ENCODE data around the gene KCNJ13. TPM values are rescaled to one million over a fixed set of nuclear protein-coding genes. Genes with fewer than 3 reads are reported as not detected.
A peak's percentile ranks its signal among the peaks of the same experiment; 100 is the strongest.

Gene KCNJ13
- total RNA-seq (ENCODE audit: low replicate concordance), result 19.6 and 21.9 TPM in 2 replicates

DNA sequence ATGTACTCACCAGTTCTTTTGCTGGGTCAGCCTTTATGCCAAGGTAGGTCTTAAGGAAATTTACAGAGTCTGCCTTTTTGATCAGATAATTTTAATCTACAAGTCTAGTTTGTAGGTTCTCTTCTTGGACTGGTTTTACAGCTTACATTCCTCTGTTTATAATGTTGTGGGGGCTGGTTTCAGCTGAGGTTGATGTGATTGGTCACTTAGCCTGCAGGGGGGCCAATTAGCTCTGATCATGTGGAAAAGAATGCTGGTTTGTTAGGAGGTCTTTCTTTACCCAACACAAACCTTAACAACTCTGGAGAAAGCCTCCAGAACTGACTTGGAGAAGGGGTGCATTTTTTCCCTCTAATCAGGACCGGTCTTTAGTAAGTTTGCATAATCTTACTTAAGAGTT is at the start of gene KCNJ13:
KCNJ13 (minus strand) TSS at position 131 of the 400 bp plus-strand sequence. CDS start 5,203 bp downstream, outside the sequence.
- peak within 1 kb of the TSS; percentile 96 for H3K4me2 ChIP-seq
- H3K27ac ChIP-seq, result peak within 1 kb of the TSS; percentile 89
- H3K9ac ChIP-seq, result peak within 1 kb of the TSS; percentile 1
- Mint-ChIP-seq H3K36me3 (peaks cover 6% of the 10 kb centered on the region), H3K4me1 (peaks cover 17% of the 10 kb centered on the region), H3K9me3 (no peaks in the 10 kb centered on the region), H3K27ac (peak within 1 kb of the TSS; percentile 78), H3K27me3 (ENCODE audit: insufficient read depth, low read depth) (no peaks in the 10 kb centered on the region), H3K4me3 (peak within 1 kb of the TSS; percentile 65)
- H3F3A ChIP-seq (ENCODE audit: low read depth), result peaks cover 24% of the 10 kb centered on the region
- H4K20me1 ChIP-seq (ENCODE audit: low read depth), result no peaks in the 10 kb centered on the region
- no peaks in the 10 kb centered on the region for H3K36me3 ChIP-seq
- H3K27me3 ChIP-seq, result no peaks in the 10 kb centered on the region
- no peaks in the 10 kb centered on the region for H3K9me3 ChIP-seq (ENCODE audit: low read depth)
- peaks cover 44% of the 10 kb centered on the region for H3K79me2 ChIP-seq (ENCODE audit: low read depth)
- TF ChIP-seq EZH2 (IDR thresholded peaks at IDR 0.05) (no peak), EZH2phosphoT487 (IDR thresholded peaks at IDR 0.05) (no peak)
- TF ChIP-seq, protein P1, sequence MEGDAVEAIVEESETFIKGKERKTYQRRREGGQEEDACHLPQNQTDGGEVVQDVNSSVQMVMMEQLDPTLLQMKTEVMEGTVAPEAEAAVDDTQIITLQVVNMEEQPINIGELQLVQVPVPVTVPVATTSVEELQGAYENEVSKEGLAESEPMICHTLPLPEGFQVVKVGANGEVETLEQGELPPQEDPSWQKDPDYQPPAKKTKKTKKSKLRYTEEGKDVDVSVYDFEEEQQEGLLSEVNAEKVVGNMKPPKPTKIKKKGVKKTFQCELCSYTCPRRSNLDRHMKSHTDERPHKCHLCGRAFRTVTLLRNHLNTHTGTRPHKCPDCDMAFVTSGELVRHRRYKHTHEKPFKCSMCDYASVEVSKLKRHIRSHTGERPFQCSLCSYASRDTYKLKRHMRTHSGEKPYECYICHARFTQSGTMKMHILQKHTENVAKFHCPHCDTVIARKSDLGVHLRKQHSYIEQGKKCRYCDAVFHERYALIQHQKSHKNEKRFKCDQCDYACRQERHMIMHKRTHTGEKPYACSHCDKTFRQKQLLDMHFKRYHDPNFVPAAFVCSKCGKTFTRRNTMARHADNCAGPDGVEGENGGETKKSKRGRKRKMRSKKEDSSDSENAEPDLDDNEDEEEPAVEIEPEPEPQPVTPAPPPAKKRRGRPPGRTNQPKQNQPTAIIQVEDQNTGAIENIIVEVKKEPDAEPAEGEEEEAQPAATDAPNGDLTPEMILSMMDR (IDR thresholded peaks at IDR 0.05), result no peak
- DNase-seq (ENCODE audit: low spot score), result peak; percentile 90
- H3K4me3 ChIP-seq, result peak within 1 kb of the TSS; percentile 66
- no peak within 1 kb of the TSS for H2AFZ ChIP-seq (replicated peaks)
- H3K4me1 ChIP-seq, result peaks cover 41% of the 10 kb centered on the region

DNA sequence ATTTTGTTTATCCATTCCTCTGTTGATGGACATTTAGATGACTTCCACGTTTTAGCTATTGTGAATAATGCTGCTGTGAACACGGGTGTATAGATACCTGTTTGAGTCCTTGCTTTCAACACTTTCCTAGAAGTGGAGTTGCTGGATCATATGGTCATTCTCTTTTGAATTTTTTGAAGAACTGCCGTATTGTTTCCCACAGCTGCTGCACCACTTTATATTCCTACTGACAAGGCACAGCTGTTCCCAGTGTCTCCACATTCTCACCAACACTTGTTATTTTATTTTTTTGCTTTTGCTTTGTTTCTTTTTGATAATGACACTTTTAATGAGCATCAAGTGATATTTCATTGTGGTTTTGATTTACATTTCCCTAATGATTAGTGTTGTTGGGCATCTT is 41.4 kb upstream of the KCNJ13 start:
- Histone ChIP-seq H3K4me2 (no peak overlapping the region), H3K9ac (no peak overlapping the region), H4K20me1 (ENCODE audit: low read depth) (no peaks in the 10 kb centered on the region), H3K9me3 (ENCODE audit: low read depth) (no peaks in the 10 kb centered on the region), H3F3A (ENCODE audit: low read depth) (no peaks in the 10 kb centered on the region), H3K27ac (peak overlapping the region; percentile 16), H3K36me3 (peaks cover 34% of the 10 kb centered on the region), H3K27me3 (no peaks in the 10 kb centered on the region), H3K4me1 (no peaks in the 10 kb centered on the region), H3K4me3 (no peak overlapping the region), H3K79me2 (ENCODE audit: low read depth) (no peaks in the 10 kb centered on the region), H2AFZ (replicated peaks) (no peak overlapping the region)
- Mint-ChIP-seq H3K27me3 (ENCODE audit: insufficient read depth, low read depth) (no peaks in the 10 kb centered on the region), H3K9me3 (no peaks in the 10 kb centered on the region), H3K36me3 (peaks cover 32% of the 10 kb centered on the region), H3K4me3 (no peak overlapping the region), H3K27ac (no peak overlapping the region), H3K4me1 (no peaks in the 10 kb centered on the region)
- no peak for DNase-seq (ENCODE audit: low spot score)
- TF ChIP-seq EZH2phosphoT487 (IDR thresholded peaks at IDR 0.05) (no peak), EZH2 (IDR thresholded peaks at IDR 0.05) (no peak)
- TF ChIP-seq, protein P1 (IDR thresholded peaks at IDR 0.05), result no peak

DNA sequence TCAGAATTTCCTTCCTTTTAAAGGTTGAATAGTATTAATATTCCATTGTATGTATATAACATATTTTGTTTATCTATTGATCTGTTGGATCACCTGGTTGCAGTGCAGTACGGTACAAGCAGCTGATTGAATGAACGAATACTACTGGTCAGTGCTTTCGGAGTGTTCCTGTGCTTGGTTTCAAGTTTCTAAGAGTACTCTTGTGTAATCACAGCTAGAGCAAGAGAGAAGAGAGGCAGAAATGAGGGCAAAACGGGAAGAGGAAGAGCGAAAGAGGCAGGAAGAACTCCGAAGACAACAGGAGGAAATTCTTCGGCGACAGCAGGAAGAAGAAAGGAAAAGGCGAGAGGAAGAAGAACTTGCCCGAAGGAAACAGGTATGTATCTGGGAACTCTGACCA is 40.3 kb upstream of the KCNJ13 start:
- peaks cover 35% of the 10 kb centered on the region for H3K36me3 Mint-ChIP-seq
- H3K4me1 Mint-ChIP-seq, result no peaks in the 10 kb centered on the region

More for the DNA sequence above, 40.3 kb upstream of the KCNJ13 start:
- Histone ChIP-seq H3K79me2 (ENCODE audit: low read depth) (no peaks in the 10 kb centered on the region), H3K4me2 (no peak overlapping the region), H3K27me3 (no peaks in the 10 kb centered on the region), H3K9ac (no peak overlapping the region), H3K27ac (no peak overlapping the region), H3K4me1 (no peaks in the 10 kb centered on the region), H3K4me3 (no peak overlapping the region), H3K9me3 (ENCODE audit: low read depth) (no peaks in the 10 kb centered on the region), H2AFZ (replicated peaks) (no peak overlapping the region), H3K36me3 (peaks cover 45% of the 10 kb centered on the region), H3F3A (ENCODE audit: low read depth) (no peaks in the 10 kb centered on the region), H4K20me1 (ENCODE audit: low read depth) (no peaks in the 10 kb centered on the region)
- H3K4me3 Mint-ChIP-seq, result no peak overlapping the region
- no peak overlapping the region for H3K27ac Mint-ChIP-seq
- H3K27me3 Mint-ChIP-seq (ENCODE audit: insufficient read depth, low read depth), result no peaks in the 10 kb centered on the region
- TF ChIP-seq, protein P1 (IDR thresholded peaks at IDR 0.05), result no peak
- TF ChIP-seq EZH2 (IDR thresholded peaks at IDR 0.05) (no peak), EZH2phosphoT487 (IDR thresholded peaks at IDR 0.05) (no peak)
- H3K9me3 Mint-ChIP-seq, result no peaks in the 10 kb centered on the region
- no peak for DNase-seq (ENCODE audit: low spot score)
